ENCODE measurements around the gene ELMO3.

Gene ELMO3

GRCh38 chr16:67244387-67245185 is 45.7 kb downstream of the ELMO3 start:
- no peak for TF ChIP-seq CTCF (IDR thresholded peaks at IDR 0.05; ENCODE audit: insufficient read depth, missing control alignments)
- DNase-seq (ENCODE audit: insufficient read length, low spot score) (no peak), FAIRE-seq (no peak)

GRCh38 chr16:67245186-67245585 is 46.3 kb downstream of the ELMO3 start:
- DNase-seq (ENCODE audit: insufficient read length, low spot score) (no peak), FAIRE-seq (no peak)
- no peak for TF ChIP-seq CTCF (IDR thresholded peaks at IDR 0.05; ENCODE audit: insufficient read depth, missing control alignments)

- TF ChIP-seq CTCF (IDR thresholded peaks at IDR 0.05; ENCODE audit: insufficient read depth, missing control alignments), result no peak
- FAIRE-seq (no peak), DNase-seq (ENCODE audit: insufficient read length, low spot score) (no peak)
Observed at GRCh38 chr16:67245674-67246080, 46.7 kb downstream of the ELMO3 start.

GRCh38 chr16:67246081-67246755 is 47.3 kb downstream of the ELMO3 start:
- DNase-seq (ENCODE audit: insufficient read length, low spot score), result peak; percentile 34
- no peak for FAIRE-seq
- TF ChIP-seq CTCF (IDR thresholded peaks at IDR 0.05; ENCODE audit: insufficient read depth, missing control alignments), result peak; percentile 41

- DNase-seq (ENCODE audit: insufficient read length, low spot score), result no peak
- no peak for FAIRE-seq
Observed at GRCh38 chr16:67246756-67247191, 47.8 kb downstream of the ELMO3 start.

GRCh38 chr16:67247192-67248072 is 48.5 kb downstream of the ELMO3 start, which contains the start of gene FHOD1:
FHOD1 (minus strand) TSS chr16:67247481; CDS start chr16:67247410, 71 bp downstream.
- DNase-seq (ENCODE audit: insufficient read length, low spot score) (peak; percentile 32), FAIRE-seq (no peak)
- TF ChIP-seq CTCF (IDR thresholded peaks at IDR 0.05; ENCODE audit: insufficient read depth, missing control alignments), result no peak

More at GRCh38 chr16:67246756-67247191, 47.8 kb downstream of the ELMO3 start:
- no peak for TF ChIP-seq CTCF (IDR thresholded peaks at IDR 0.05; ENCODE audit: insufficient read depth, missing control alignments)
